Measurements from ENCODE around the gene LMX1B. TPM values are rescaled to one million over a fixed set of nuclear protein-coding genes. Genes with fewer than 3 reads are reported as not detected.

LMX1B gene
- total RNA-seq, 1 experiment from 2014 or later: 11.3 TPM

DNA sequence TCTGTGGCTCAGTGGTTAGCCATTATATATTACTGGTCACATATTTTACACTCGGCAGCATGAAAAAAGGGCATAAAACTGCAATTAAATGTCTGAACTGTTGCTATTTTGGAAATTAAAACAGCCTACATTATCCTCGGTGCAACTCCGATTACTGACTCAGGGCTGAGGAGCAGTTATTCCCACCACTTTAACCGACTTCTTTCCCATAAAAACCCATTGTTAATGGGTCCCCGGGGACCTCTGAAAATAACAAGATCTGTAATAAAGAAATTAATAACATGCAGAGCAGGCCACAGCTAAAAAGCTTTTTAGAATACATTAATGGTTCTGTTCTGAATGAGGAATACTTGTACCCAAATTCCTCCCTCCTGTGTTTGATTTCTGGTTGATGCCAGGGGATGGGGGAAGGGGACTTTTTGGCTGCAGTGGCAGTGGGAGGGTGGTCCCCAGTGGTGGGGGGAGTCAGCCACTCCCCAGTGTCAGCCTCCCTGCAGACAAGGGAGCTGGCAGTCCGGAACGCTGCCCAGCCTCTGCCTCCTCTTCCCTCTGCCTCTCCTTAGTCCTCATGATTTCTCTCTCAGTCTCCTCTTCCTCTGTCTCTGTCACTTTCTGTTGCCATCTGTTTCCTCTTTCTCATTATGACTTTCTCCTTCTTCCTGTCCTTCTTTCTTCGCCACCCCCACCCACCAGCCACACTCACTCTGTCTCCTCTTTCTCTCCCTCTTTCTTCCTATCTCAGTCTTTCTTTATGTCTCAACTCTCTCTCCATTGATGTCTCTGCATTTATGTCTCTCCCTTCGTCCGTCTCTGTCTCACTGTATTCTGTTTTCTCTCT, 132.1 kb downstream of the LMX1B start:
- CTCF ChIA-PET: interaction anchor here (1.3 kb wide), 1 partner anchor 39 kb away, joined by 3 read pairs; no protein-coding TSS in a partner anchor
- H3K36me3 ChIP-seq (ENCODE audit: control insufficient read depth in 1 of 2, insufficient read depth in 2 of 2, low read length in 2 of 2): no peaks in the 10 kb centered on the region
- H3K27me3 ChIP-seq (ENCODE audit: insufficient read depth, low read length): no peaks in the 10 kb centered on the region; the same call in 1 of the 2 replicates
- no peaks in the 10 kb centered on the region for H3K9me2 ChIP-seq (ENCODE audit: insufficient read depth)
- no peak overlapping the region for H3K27ac ChIP-seq (ENCODE audit: low read depth, low read length)
- no peak for DNase-seq (ENCODE audit: low read depth, low spot score)
- ATAC-seq: no peak
- POLR2A ChIA-PET: no interaction called here
- no TSS peak for BruUV-seq (replicated peaks)
- no peaks in the 10 kb centered on the region for H4K20me1 ChIP-seq (ENCODE audit: insufficient read depth)
- H3K4me3 ChIP-seq (replicated peaks in 1 of 2; ENCODE audit: low read depth in 1 of 2, low read length in 2 of 2): no peak overlapping the region
- no peak overlapping the region for H3K4me2 ChIP-seq (ENCODE audit: low read length)
- H2AFZ ChIP-seq (ENCODE audit: low read depth, low read length, poor library complexity, severe bottlenecking): no peak overlapping the region
- TF ChIP-seq TCF7L2 (IDR thresholded peaks at IDR 0.05; ENCODE audit: borderline replicate concordance, extremely low read depth, insufficient read depth, insufficient read length) (no peak), CTCF (IDR thresholded peaks at IDR 0.05 in 2 of 3, conservative IDR thresholded peaks at IDR 0.05 in 1 of 3; ENCODE audit: borderline replicate concordance in 1 of 3, insufficient read depth in 1 of 3, low read depth in 2 of 3, low read length in 2 of 3) (no peak), EZH2phosphoT487 (IDR thresholded peaks at IDR 0.05; ENCODE audit: borderline replicate concordance) (no peak), SIN3A (IDR thresholded peaks at IDR 0.05; ENCODE audit: low read depth) (no peak), FOSL1 (IDR thresholded peaks at IDR 0.05; ENCODE audit: low read depth) (no peak), ZBTB33 (IDR thresholded peaks at IDR 0.05; ENCODE audit: extremely low read depth, insufficient replicate concordance, low read length) (no peak), EGR1 (IDR thresholded peaks at IDR 0.05; ENCODE audit: low read depth) (no peak), EZH2 (IDR thresholded peaks at IDR 0.05) (no peak), CEBPB (IDR thresholded peaks at IDR 0.05; ENCODE audit: low read depth) (no peak), ZFX (IDR thresholded peaks at IDR 0.05) (no peak), ELF1 (IDR thresholded peaks at IDR 0.05; ENCODE audit: borderline replicate concordance, low read depth) (no peak), SP1 (IDR thresholded peaks at IDR 0.05; ENCODE audit: low read depth) (no peak), SRF (IDR thresholded peaks at IDR 0.05; ENCODE audit: low read depth) (no peak)
- TF ChIP-seq, protein P1, sequence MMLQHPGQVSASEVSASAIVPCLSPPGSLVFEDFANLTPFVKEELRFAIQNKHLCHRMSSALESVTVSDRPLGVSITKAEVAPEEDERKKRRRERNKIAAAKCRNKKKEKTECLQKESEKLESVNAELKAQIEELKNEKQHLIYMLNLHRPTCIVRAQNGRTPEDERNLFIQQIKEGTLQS (IDR thresholded peaks at IDR 0.05): no peak
- no peaks in the 10 kb centered on the region for H3K4me1 ChIP-seq (ENCODE audit: control insufficient read depth in 1 of 2, insufficient read depth in 2 of 2, low read length in 2 of 2)
- no peak overlapping the region for H3K9ac ChIP-seq (ENCODE audit: low read length)
- RAD21 ChIA-PET (ENCODE audit: low non-redundant PET in 1 of 2, low total read pairs in 2 of 2, uncharacterized antibody in 2 of 2, unreplicated experiment in 2 of 2): no interaction called here
- H3K79me2 ChIP-seq (ENCODE audit: insufficient read depth, low read length): no peaks in the 10 kb centered on the region
- intact Hi-C loops (cut with micrococcal nuclease): no loop called here
- H3K9me3 ChIP-seq (ENCODE audit: control insufficient read depth in 1 of 2, insufficient read depth in 1 of 2, low read depth in 1 of 2, low read length in 2 of 2): no peaks in the 10 kb centered on the region

All from HCT116 (cell line).